Stimulated activated naive CD8-positive, alpha-beta T cell treated with anti-CD3 and anti-CD28 coated beads, Interleukin-15, amount 100 ng/mL, for 72 hours (primary cell): Measurements from ENCODE around the gene TEAD1.
A peak's percentile ranks its signal among the peaks of the same experiment; 100 is the strongest.

Experiments used
- ATAC-seq: fragments of 150-1000 bp; cut with Tn5 transposase; 2 replicates; pipeline ENCODE4 v1.10.0; 2021; ENCODE audit warnings: mild to moderate bottlenecking, moderate library complexity
- DNase-seq, 2 donors: peaks; one replicate each; pipeline ENCODE4 v3.0.0; 2021 to 2022
- H3K27ac Mint-ChIP-seq, 2 donors: one replicate each; pipeline ENCODE4 v1.8.0; 2022; ENCODE audit warnings: mild to moderate bottlenecking in 2 of 2, mixed read lengths in 2 of 2, moderate library complexity in 2 of 2
- H3K27me3 Mint-ChIP-seq: one replicate; pipeline ENCODE4 v1.8.0; 2022; ENCODE audit warnings: mixed read lengths
- H3K4me1 Mint-ChIP-seq: one replicate; pipeline ENCODE4 v1.8.0; 2022; ENCODE audit warnings: mild to moderate bottlenecking, mixed read lengths
- H3K4me3 Mint-ChIP-seq, 2 donors: one replicate each; pipeline ENCODE4 v1.8.0; 2022; ENCODE audit warnings: mild to moderate bottlenecking in 2 of 2, mixed read lengths in 2 of 2, moderate library complexity in 1 of 2
- H3K9me3 Mint-ChIP-seq, 2 donors: one replicate each; pipeline ENCODE4 v1.8.0; 2022; ENCODE audit warnings: mixed read lengths in 2 of 2

Gene TEAD1

DNA sequence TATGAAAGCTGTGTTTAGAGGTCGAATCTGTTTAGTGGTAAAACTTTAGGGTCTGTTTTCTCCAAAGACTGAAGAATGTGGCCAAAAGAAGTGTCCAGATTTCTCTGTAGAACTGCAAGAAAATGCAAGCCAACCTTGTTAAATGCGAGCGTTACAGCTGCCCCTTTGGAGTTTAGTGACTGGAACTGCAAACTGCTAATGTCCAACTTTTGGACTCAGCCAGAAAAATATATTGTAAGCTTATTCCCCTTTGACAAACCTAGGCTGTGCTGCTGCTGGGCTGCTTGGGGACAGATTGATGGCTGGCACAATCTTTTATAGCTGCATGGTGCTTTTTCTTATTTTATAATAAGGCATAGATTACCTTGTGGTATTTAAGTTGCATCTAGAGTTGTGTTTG lies 3.9 kb downstream of the TEAD1 start:
- DNase-seq (no peak), ATAC-seq (no peak)
- no peaks in the 10 kb centered on the region for H3K9me3 Mint-ChIP-seq
- H3K4me1 Mint-ChIP-seq = peaks cover 7% of the 10 kb centered on the region
- no peak overlapping the region for H3K4me3 Mint-ChIP-seq
- H3K27me3 Mint-ChIP-seq = peaks cover 89% of the 10 kb centered on the region
- H3K27ac Mint-ChIP-seq = no peak overlapping the region

DNA sequence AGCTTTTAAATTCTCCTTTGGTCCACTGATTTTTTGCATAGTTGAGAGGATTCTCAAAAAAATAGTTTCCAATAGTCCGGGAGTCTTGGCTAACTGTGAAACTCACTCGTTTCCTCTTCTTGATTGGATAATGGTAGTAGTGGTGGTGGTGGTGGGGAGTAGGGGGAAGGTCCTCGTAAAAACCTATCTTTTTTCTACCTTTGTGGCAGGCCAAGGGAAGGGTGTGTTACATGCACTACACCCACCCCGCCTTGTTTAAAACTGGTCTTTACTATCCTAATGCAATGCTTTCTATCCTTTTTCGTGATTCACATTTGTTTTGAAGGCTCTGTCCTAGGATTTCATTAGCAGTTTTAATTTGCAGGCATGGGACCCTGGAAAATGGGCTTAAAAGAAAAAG lies 4.8 kb downstream of the TEAD1 start:
- ATAC-seq = no peak

DNA sequence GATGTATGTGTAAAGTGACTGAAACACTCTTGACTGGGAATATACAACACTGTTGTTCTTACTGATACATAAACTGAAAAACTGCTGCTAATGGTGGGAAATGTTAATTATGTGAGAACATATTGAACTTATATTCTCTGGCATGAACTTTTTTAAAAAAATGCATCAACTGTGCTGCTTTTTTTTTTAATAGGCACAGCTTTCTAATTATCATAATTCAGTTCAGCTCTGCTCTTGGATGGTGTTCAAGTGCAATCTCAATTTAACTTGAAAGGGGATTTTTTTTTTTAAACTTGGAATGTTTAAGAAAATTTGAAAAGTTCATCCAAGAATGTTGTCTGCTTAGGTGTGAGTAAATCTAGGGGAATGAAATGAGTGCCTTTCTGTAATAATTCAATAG lies 5.2 kb downstream of the TEAD1 start:
- H3K9me3 Mint-ChIP-seq = no peaks in the 10 kb centered on the region
- no peak overlapping the region for H3K4me3 Mint-ChIP-seq
- DNase-seq (no peak), ATAC-seq (no peak)
- H3K27ac Mint-ChIP-seq = no peak overlapping the region
- H3K4me1 Mint-ChIP-seq = peaks cover 7% of the 10 kb centered on the region
- H3K27me3 Mint-ChIP-seq = peaks cover 93% of the 10 kb centered on the region

More for the DNA sequence above, 4.8 kb downstream of the TEAD1 start:
- DNase-seq = no peak
- Mint-ChIP-seq H3K9me3 (no peaks in the 10 kb centered on the region), H3K27ac (no peak overlapping the region), H3K4me3 (no peak overlapping the region), H3K27me3 (peaks cover 90% of the 10 kb centered on the region), H3K4me1 (peaks cover 7% of the 10 kb centered on the region)

DNA sequence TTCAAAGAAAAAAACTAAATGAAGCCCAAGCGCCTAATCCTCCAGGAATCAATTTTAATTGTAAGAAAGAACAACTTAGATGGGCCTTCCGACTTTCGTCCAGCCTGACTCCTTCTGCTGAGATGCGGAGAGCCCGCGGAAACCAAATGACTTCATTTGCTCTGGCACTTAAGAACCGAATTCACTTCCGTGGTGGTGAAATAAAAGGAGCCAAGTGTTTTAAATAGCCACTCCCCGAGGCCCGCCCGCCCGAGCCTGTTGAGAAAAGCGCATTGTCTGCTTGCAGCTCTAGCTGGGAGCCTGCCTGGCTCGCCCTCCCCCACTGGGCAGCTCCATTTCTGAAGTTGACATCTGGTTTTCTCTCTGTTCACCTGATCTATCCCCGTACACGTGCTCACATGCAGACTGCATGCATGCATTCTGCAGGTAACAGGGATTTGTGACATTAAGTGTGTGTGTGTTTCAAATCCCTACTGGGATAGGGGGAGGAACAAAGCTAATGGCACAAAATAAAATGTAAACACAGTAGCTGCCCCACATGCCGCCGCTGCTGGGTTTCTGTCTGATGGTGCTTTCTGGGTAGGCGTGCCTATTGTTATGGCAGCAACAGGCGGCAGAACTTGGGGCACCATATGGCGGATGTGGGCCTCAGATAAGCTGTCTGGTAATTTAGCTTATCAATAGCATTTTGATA lies 6.2 kb downstream of the TEAD1 start:
- Mint-ChIP-seq H3K9me3 (no peaks in the 10 kb centered on the region), H3K27ac (no peak overlapping the region), H3K4me3 (peak overlapping the region in 1 of 2 donors; percentile 29), H3K27me3 (peaks cover 99% of the 10 kb centered on the region), H3K4me1 (peaks cover 7% of the 10 kb centered on the region)
- no peak for ATAC-seq
- no peak for DNase-seq

DNA sequence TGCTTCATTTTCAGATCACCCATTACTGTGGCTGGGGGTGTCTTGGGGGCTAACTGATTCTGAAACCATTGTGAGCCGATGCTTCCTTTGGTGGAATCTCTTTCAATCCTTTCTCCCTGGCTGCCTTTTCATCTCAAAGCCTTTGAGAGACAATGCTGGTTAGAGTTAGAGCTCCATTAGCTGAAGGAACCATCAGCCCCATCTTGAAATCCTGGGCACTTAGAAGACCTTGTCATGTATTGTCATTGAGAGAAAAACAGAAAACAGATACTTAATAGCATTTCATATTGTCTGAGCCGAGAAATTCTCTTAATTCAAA lies 6.7 kb downstream of the TEAD1 start:
- Mint-ChIP-seq H3K4me3 (no peak overlapping the region), H3K9me3 (no peaks in the 10 kb centered on the region), H3K4me1 (peaks cover 7% of the 10 kb centered on the region), H3K27ac (no peak overlapping the region), H3K27me3 (peaks cover 96% of the 10 kb centered on the region)
- no peak for ATAC-seq
- no peak for DNase-seq

DNA sequence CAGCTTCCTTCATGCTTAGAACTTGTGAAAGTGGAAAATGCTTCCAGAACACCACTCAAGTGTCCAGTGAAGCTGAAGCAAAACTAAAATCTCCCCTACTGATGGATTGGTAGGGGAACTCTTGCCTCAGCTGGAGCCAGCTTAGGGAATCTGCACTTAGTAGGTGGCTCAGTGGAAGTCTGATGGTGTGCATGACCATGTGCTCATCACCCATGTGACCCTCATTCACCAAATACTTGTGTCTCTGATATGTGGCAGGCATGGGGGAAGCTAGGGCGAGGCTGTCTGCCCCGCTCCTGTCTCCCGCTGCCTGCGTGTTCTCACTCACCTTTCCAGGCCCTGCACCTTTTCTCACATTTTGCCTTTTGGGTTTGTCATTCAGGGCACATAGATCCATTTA lies 7.2 kb downstream of the TEAD1 start:
- Mint-ChIP-seq H3K4me3 (no peak overlapping the region), H3K4me1 (peaks cover 7% of the 10 kb centered on the region), H3K27me3 (peaks cover 93% of the 10 kb centered on the region), H3K27ac (no peak overlapping the region), H3K9me3 (no peaks in the 10 kb centered on the region)
- no peak for ATAC-seq
- DNase-seq = no peak

DNA sequence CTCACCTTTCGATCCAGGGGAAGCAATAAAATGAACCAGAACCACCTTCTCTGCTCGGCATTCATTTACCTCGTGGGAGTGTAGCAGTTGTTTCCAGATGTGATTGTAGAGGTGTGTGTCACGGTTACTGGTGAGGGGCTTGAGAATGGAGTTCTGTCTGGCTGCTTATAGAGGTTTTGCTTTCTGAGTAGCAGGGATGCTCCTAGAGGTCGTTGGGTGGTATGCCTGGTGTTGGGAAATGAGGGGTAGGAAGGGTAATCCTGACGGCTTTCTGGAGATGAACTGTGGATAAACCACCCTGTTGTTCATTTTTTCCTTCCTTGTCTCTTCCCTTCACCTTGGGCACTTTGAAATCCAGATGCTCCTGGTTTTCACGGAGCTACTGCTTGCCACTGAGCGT lies 8.1 kb downstream of the TEAD1 start:
- no peak overlapping the region for H3K27ac Mint-ChIP-seq
- H3K9me3 Mint-ChIP-seq = no peaks in the 10 kb centered on the region
- peaks cover 93% of the 10 kb centered on the region for H3K27me3 Mint-ChIP-seq
- ATAC-seq (no peak), DNase-seq (no peak)
- H3K4me3 Mint-ChIP-seq = no peak overlapping the region
- peaks cover 12% of the 10 kb centered on the region for H3K4me1 Mint-ChIP-seq

DNA sequence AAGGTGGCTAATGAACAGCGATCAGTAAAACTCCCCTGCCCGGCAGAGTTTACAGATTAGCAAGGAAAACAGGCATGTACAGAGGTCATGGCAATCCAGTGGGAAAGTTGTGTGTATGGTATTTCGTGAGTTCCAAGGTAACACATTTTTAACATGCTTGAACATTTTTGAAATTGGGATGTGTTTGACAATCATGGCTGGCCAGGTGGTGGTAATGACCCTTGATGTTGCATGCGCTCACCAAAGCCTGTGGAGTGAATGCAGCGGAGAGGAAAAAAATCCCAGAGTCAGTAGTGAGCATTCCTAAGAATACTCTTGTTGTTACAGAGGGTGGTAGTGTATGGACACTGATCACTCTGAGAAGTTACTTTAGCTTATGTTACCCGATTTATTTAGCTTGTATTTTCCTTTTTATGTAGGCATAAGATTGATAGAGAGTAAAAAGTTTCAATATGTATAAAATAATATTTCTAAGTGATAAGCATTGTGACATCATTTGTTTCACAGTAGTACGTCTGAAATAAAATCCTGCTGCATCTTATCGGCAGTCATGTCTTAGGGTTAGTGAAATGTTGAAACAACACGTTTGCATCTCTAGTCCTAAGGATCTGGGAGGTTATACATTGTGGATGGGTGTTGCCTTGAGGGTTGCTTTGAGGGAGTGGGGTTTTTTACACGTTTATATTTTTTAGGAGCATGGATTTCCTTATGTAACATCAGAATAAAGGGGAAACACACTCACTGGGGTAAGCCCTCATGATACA lies 8.7 kb downstream of the TEAD1 start:
- no peak overlapping the region for H3K4me3 Mint-ChIP-seq

DNA sequence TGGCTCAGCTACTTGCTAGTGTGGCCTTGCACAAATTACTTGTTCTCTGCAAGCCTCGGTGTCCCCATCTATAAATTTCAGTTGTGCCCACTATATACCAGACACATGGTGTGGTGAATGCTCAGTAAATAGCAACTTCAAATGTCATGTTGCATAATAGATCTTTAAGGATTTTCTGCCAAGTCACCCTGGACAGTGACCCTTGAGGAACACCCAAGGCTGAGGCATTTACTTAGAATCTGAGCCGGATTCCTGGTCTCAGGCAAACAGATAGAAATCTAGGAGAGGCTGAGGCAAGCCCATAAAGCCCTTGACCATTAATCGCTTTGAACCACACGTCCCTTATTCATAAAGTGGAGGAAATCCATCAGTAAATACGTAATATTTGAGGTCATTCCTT lies 9.7 kb downstream of the TEAD1 start:
- no peak for ATAC-seq
- Mint-ChIP-seq H3K27me3 (peaks cover 93% of the 10 kb centered on the region), H3K27ac (no peak overlapping the region), H3K4me1 (peaks cover 12% of the 10 kb centered on the region), H3K4me3 (no peak overlapping the region), H3K9me3 (no peaks in the 10 kb centered on the region)
- DNase-seq = no peak

More for the DNA sequence above, 8.7 kb downstream of the TEAD1 start:
- Mint-ChIP-seq H3K9me3 (no peaks in the 10 kb centered on the region), H3K27me3 (peaks cover 93% of the 10 kb centered on the region), H3K27ac (no peak overlapping the region), H3K4me1 (peaks cover 12% of the 10 kb centered on the region)
- ATAC-seq = no peak
- no peak for DNase-seq

DNA sequence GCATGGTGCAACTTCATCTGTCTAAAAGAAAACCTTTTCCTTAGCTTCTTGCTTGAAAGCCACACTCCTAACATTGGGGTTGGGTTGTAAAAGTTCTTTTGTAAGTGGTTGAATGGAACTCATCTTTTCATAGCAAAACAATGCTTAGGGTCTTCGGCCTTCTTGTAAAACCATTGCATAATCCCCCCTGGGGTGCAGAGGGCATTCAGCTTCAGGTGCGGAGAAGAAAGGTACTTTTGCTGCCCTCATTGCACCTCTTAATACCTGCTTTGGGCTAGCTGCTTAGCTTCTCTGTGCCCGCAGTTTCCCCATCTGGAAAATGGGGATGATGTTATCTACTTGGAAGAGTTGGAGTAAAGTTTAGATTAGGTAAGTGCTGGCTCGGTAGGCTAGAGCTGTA lies 10.1 kb downstream of the TEAD1 start:
- ATAC-seq (no peak), DNase-seq (no peak)
- no peaks in the 10 kb centered on the region for H3K9me3 Mint-ChIP-seq
- H3K4me1 Mint-ChIP-seq = peaks cover 12% of the 10 kb centered on the region
- no peak overlapping the region for H3K27ac Mint-ChIP-seq
- H3K4me3 Mint-ChIP-seq = no peak overlapping the region
- H3K27me3 Mint-ChIP-seq = peaks cover 93% of the 10 kb centered on the region

DNA sequence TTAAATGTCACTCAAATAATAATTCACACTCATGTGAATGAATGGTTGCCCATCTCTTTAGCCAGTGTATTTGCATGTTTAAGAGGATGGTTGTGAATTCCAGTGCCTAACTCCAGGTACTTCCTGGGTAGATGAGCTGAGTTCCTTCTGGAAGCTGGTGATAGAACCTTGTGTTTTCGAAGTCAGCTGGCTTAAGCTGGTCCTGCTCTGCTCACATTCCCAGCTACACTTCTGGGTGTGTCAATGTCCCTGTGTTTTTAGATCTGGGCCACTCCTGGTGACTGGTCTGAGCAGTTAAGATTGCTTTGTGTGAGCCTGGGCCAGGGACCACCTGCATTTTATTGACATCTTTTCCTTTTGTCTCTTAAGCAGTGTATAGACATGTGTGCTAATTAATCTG lies 10.6 kb downstream of the TEAD1 start:
- no peak overlapping the region for H3K27ac Mint-ChIP-seq
- peaks cover 90% of the 10 kb centered on the region for H3K27me3 Mint-ChIP-seq
- H3K4me3 Mint-ChIP-seq = no peak overlapping the region
- DNase-seq = no peak
- no peak for ATAC-seq
- peaks cover 12% of the 10 kb centered on the region for H3K4me1 Mint-ChIP-seq
- no peaks in the 10 kb centered on the region for H3K9me3 Mint-ChIP-seq

DNA sequence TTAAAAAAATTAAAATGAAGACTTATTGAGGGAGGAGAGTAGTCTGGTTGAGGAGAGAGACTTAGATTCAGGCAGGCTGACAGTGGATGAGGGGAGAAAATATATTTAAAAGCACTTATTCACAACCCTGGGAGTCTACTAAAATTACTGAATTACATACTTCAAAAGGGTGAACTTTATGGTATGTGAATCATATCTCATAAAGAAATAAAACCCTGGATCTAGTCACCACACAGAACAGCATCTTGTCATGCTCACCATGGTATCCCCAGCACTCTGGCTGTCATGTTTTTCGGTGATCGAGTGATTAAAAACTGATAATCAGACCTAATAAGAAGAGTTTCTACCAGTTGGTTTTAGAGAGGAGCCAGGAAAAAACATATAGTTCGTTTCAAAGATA lies 11.0 kb downstream of the TEAD1 start:
- H3K4me3 Mint-ChIP-seq = no peak overlapping the region
- H3K9me3 Mint-ChIP-seq = no peaks in the 10 kb centered on the region
- peaks cover 11% of the 10 kb centered on the region for H3K4me1 Mint-ChIP-seq
- ATAC-seq (no peak), DNase-seq (no peak)
- H3K27ac Mint-ChIP-seq = no peak overlapping the region
- peaks cover 90% of the 10 kb centered on the region for H3K27me3 Mint-ChIP-seq

DNA sequence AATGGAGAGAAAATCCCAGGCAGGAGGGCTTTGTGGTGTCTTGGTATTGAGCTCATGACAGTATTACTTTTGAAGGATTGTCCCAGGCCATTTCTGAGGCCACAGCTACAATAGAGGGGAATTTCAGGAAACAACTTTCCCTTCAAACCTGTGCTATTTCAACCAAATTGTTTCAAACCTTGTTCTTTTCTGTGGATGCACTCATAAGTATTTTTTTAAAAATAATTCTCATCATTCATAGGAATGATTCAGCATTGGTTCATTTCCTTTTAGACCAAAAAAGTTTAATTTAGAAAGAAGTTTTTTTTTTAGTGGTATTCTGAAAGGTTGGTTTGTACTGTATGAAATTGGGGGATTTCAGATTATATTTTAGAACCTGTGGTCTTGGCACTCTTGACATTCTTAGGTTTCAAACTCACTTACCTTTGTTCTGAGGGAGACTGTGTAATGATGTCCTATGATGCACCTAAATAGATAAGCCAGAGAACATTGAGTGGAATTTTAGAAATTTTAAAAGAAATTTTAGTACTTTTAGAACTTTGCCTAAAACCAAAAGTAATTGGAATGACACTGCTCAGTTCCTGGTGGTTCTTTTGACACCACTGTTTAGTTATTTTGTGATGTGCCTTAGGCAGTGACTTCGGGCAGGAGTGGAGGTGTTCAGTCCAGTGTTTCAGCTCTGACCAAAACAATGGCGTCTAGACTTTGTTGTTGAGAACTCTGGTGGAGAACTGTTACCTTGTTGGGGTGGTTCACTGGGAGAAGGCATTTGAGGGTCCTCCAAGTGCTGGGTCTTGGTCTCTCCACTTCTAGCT lies 12.2 kb downstream of the TEAD1 start:
- Mint-ChIP-seq H3K9me3 (no peaks in the 10 kb centered on the region), H3K27me3 (peaks cover 90% of the 10 kb centered on the region), H3K4me1 (peaks cover 5% of the 10 kb centered on the region), H3K4me3 (no peak overlapping the region), H3K27ac (no peak overlapping the region)
- ATAC-seq (peak; percentile 59), DNase-seq (no peak)

DNA sequence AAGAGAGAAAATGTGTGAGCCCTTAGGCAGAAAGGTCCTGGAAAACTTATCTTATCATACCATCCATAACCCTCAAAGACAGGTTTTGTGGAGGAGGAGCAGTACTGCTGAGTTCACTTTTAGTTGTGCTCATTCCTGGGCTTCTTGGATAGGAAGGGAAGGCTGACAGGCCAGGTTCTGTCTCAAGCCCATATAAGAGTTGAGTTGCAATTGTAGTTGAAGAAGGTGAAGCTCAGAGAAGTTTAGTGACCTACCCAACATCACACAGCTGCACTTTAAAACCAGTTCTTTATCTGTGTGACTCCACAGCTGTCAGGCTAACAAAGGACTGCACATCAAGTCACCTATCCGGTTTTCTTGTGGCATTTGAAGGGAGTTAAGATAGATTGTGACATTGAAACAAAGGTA lies 13.0 kb downstream of the TEAD1 start:
- no peaks in the 10 kb centered on the region for H3K9me3 Mint-ChIP-seq
- no peak for ATAC-seq
- peaks cover 5% of the 10 kb centered on the region for H3K4me1 Mint-ChIP-seq
- H3K27ac Mint-ChIP-seq = no peak overlapping the region
- peaks cover 90% of the 10 kb centered on the region for H3K27me3 Mint-ChIP-seq
- no peak overlapping the region for H3K4me3 Mint-ChIP-seq
- DNase-seq = no peak

DNA sequence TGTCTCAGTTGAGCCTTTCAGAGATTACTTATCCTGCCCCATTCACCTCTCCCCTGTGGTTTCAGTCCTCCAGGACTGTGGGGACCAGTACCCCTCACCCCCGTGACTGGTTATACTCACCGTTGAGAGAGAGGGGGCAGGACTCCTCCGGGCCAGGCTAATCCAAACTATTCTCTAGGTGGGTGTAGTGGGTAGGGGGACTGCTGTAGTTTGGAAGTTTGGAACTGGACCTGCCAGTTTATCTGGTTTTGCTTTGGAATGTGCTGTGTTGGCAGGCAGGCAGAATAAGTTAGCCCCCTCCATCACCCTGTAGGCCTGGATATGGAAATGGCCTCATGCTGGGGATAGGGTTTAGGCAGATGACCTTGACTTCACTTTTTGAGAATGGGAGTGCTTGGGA lies 13.5 kb downstream of the TEAD1 start:
- Mint-ChIP-seq H3K27ac (no peak overlapping the region), H3K4me3 (no peak overlapping the region), H3K27me3 (peaks cover 90% of the 10 kb centered on the region), H3K9me3 (no peaks in the 10 kb centered on the region), H3K4me1 (peaks cover 5% of the 10 kb centered on the region)
- DNase-seq = no peak
- no peak for ATAC-seq
